Measurements from ENCODE around the gene NANP.
"Not testable (repeated sequence)": the region's sequence is repeated elsewhere in the genome, so short reads cannot be mapped to it uniquely, and the experiment has no call there.

DNA sequence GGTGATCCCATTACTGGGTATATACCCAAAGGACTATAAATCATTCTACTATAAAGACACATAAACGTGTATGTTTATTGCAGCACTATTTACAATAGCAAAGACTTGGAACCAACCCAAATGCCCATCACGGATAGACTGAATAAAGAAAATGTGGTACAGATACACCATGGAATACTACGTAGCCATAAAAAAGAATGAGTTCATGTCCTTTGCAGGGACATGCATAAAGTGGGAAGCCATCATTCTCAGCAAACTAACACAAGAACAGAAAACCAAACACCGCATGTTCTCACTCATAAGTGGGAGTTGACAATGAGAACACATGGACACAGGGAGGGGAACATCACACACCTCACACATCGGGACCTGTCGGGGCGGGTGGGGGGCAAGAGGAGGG is 40.2 kb downstream of the NANP start:
- TF ChIP-seq, protein P1, sequence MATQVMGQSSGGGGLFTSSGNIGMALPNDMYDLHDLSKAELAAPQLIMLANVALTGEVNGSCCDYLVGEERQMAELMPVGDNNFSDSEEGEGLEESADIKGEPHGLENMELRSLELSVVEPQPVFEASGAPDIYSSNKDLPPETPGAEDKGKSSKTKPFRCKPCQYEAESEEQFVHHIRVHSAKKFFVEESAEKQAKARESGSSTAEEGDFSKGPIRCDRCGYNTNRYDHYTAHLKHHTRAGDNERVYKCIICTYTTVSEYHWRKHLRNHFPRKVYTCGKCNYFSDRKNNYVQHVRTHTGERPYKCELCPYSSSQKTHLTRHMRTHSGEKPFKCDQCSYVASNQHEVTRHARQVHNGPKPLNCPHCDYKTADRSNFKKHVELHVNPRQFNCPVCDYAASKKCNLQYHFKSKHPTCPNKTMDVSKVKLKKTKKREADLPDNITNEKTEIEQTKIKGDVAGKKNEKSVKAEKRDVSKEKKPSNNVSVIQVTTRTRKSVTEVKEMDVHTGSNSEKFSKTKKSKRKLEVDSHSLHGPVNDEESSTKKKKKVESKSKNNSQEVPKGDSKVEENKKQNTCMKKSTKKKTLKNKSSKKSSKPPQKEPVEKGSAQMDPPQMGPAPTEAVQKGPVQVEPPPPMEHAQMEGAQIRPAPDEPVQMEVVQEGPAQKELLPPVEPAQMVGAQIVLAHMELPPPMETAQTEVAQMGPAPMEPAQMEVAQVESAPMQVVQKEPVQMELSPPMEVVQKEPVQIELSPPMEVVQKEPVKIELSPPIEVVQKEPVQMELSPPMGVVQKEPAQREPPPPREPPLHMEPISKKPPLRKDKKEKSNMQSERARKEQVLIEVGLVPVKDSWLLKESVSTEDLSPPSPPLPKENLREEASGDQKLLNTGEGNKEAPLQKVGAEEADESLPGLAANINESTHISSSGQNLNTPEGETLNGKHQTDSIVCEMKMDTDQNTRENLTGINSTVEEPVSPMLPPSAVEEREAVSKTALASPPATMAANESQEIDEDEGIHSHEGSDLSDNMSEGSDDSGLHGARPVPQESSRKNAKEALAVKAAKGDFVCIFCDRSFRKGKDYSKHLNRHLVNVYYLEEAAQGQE (IDR thresholded peaks at IDR 0.05; ENCODE audit: low read depth, low read length): not testable (repeated sequence)
- TF ChIP-seq, protein P2, sequence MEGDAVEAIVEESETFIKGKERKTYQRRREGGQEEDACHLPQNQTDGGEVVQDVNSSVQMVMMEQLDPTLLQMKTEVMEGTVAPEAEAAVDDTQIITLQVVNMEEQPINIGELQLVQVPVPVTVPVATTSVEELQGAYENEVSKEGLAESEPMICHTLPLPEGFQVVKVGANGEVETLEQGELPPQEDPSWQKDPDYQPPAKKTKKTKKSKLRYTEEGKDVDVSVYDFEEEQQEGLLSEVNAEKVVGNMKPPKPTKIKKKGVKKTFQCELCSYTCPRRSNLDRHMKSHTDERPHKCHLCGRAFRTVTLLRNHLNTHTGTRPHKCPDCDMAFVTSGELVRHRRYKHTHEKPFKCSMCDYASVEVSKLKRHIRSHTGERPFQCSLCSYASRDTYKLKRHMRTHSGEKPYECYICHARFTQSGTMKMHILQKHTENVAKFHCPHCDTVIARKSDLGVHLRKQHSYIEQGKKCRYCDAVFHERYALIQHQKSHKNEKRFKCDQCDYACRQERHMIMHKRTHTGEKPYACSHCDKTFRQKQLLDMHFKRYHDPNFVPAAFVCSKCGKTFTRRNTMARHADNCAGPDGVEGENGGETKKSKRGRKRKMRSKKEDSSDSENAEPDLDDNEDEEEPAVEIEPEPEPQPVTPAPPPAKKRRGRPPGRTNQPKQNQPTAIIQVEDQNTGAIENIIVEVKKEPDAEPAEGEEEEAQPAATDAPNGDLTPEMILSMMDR (IDR thresholded peaks at IDR 0.05 in 2 of 3, conservative IDR thresholded peaks at IDR 0.05 in 1 of 3; ENCODE audit: control insufficient read depth in 2 of 3, extremely low read depth in 1 of 3, insufficient read depth in 1 of 3, low read depth in 3 of 3, low read length in 3 of 3): not testable (repeated sequence)
- TF ChIP-seq HDGF (IDR thresholded peaks at IDR 0.05): not testable (repeated sequence)

Measured in GM12878 (cell line).